ENCODE results near the gene CRNKL1. TPM values are rescaled to one million over a fixed set of nuclear protein-coding genes. Genes with fewer than 3 reads are reported as not detected.
"Not testable (repeated sequence)": the region's sequence is repeated elsewhere in the genome, so short reads cannot be mapped to it uniquely, and the experiment has no call there.

The CRNKL1 gene
- total RNA-seq, 2 experiments from 2014 or later = 14.1 to 15.7 TPM

GRCh38 chr20:20017844-20018185 is 34.5 kb downstream of the CRNKL1 start:
- Mint-ChIP-seq H3K27me3 (ENCODE audit: low read depth) (no peaks in the 10 kb centered on the region), H3K27ac (peak overlapping the region; percentile 40), H3K9me3 (no peaks in the 10 kb centered on the region), H3K4me3 (peak overlapping the region; percentile 88), H3K36me3 (ENCODE audit: low read depth) (peaks cover 10% of the 10 kb centered on the region), H3K4me1 (ENCODE audit: low read depth) (peaks cover 59% of the 10 kb centered on the region)
- DNase-seq = peak; percentile 41
- CTCF ChIA-PET = interaction anchor here (1.4 to 5.0 kb wide), 2 partner anchors 13 to 34 kb away, joined by 5 to 18 read pairs; partner anchors contain the start of genes CFAP61 and CRNKL1
- intact Hi-C loops (cut with micrococcal nuclease) = loop anchor here (1.0 to 10.0 kb wide), 6 partner anchors 34 to 1883 kb away; partner anchors contain the start of genes CFAP61, CRNKL1, KAT14 and PET117

GRCh38 chr20:20017001-20017843 is 35.0 kb downstream of the CRNKL1 start, which contains the start of gene NAA20:
TSS of gene NAA20 (plus strand) at chr20:20017362. CDS start at chr20:20017397, 35 bp downstream.
- peaks cover 8% of the 10 kb centered on the region for H3K36me3 Mint-ChIP-seq (ENCODE audit: low read depth)
- peak within 1 kb of the TSS; percentile 90 for H3K27ac Mint-ChIP-seq
- intact Hi-C loops (cut with micrococcal nuclease) = loop anchor here (1.0 to 10.0 kb wide), 6 partner anchors 35 to 1882 kb away; partner anchors contain the start of genes CFAP61, CRNKL1, KAT14 and PET117
- H3K9me3 Mint-ChIP-seq = no peaks in the 10 kb centered on the region
- no peaks in the 10 kb centered on the region for H3K27me3 Mint-ChIP-seq (ENCODE audit: low read depth)
- CTCF ChIA-PET = interaction anchor here (1.0 to 5.0 kb wide), 4 partner anchors 11 to 35 kb away, joined by 3 to 18 read pairs (median 4); partner anchors contain the start of genes CFAP61 and CRNKL1
- H3K4me1 Mint-ChIP-seq (ENCODE audit: low read depth) = peaks cover 54% of the 10 kb centered on the region
- H3K4me3 Mint-ChIP-seq = peak within 1 kb of the TSS; percentile 88
- DNase-seq = peak; percentile 93

- H3K36me3 Mint-ChIP-seq (ENCODE audit: low read depth) = peaks cover 8% of the 10 kb centered on the region
- peak; percentile 61 for DNase-seq
- H3K9me3 Mint-ChIP-seq = no peaks in the 10 kb centered on the region
- H3K4me1 Mint-ChIP-seq (ENCODE audit: low read depth) = peaks cover 32% of the 10 kb centered on the region
- H3K4me3 Mint-ChIP-seq = no peak overlapping the region
- H3K27ac Mint-ChIP-seq = no peak overlapping the region
- CTCF ChIA-PET = interaction anchor here (1.1 to 5.0 kb wide), 2 partner anchors 20 to 38 kb away, joined by 6 to 18 read pairs; partner anchors contain the start of genes CFAP61 and CRNKL1
- H3K27me3 Mint-ChIP-seq (ENCODE audit: low read depth) = no peaks in the 10 kb centered on the region
- intact Hi-C loops (cut with micrococcal nuclease) = loop anchor here (5.0 to 10.0 kb wide), 3 partner anchors 700 to 1880 kb away; partner anchors contain the start of genes KAT14, PET117, RALGAPA2 and SMIM26
Measured at GRCh38 chr20:20014659-20015058, 37.6 kb downstream of the CRNKL1 start.

GRCh38 chr20:20012541-20012940 is 39.7 kb downstream of the CRNKL1 start:
- intact Hi-C loops (cut with micrococcal nuclease) = loop anchor here (10.0 kb wide), 2 partner anchors 702 to 1878 kb away; partner anchors contain the start of genes KAT14, PET117 and RALGAPA2
- CTCF ChIA-PET = interaction anchor here (0.6 kb wide), 1 partner anchor 9 kb away, joined by 3 read pairs; no protein-coding TSS in a partner anchor

GRCh38 chr20:20010639-20011500 is 41.4 kb downstream of the CRNKL1 start:
- intact Hi-C loops (cut with micrococcal nuclease) = loop anchor here (10.0 kb wide), 2 partner anchors 704 to 1876 kb away; partner anchors contain the start of genes KAT14, PET117 and RALGAPA2
- no peak for DNase-seq
- no peaks in the 10 kb centered on the region for H3K9me3 Mint-ChIP-seq
- H3K36me3 Mint-ChIP-seq (ENCODE audit: low read depth) = no peaks in the 10 kb centered on the region
- H3K27me3 Mint-ChIP-seq (ENCODE audit: low read depth) = peaks cover 7% of the 10 kb centered on the region
- peaks cover 8% of the 10 kb centered on the region for H3K4me1 Mint-ChIP-seq (ENCODE audit: low read depth)
- CTCF ChIA-PET = interaction anchor here (0.6 to 0.7 kb wide), 2 partner anchors 12 to 1267 kb away, joined by 3 read pairs; no protein-coding TSS in a partner anchor
- H3K4me3 Mint-ChIP-seq = no peak overlapping the region
- no peak overlapping the region for H3K27ac Mint-ChIP-seq

More at GRCh38 chr20:20012541-20012940, 39.7 kb downstream of the CRNKL1 start:
- H3K27ac Mint-ChIP-seq = no peak overlapping the region
- H3K4me3 Mint-ChIP-seq = no peak overlapping the region
- no peak for DNase-seq
- H3K36me3 Mint-ChIP-seq (ENCODE audit: low read depth) = peaks cover 2% of the 10 kb centered on the region
- no peaks in the 10 kb centered on the region for H3K9me3 Mint-ChIP-seq
- H3K27me3 Mint-ChIP-seq (ENCODE audit: low read depth) = peaks cover 3% of the 10 kb centered on the region
- H3K4me1 Mint-ChIP-seq (ENCODE audit: low read depth) = peaks cover 15% of the 10 kb centered on the region

GRCh38 chr20:20009784-20010253 is 42.4 kb downstream of the CRNKL1 start:
- Mint-ChIP-seq H3K27me3 (ENCODE audit: low read depth) (peaks cover 13% of the 10 kb centered on the region), H3K9me3 (no peaks in the 10 kb centered on the region), H3K4me3 (peak overlapping the region; percentile 2), H3K4me1 (ENCODE audit: low read depth) (peaks cover 5% of the 10 kb centered on the region), H3K27ac (no peak overlapping the region), H3K36me3 (ENCODE audit: low read depth) (no peaks in the 10 kb centered on the region)
- no peak for DNase-seq
- intact Hi-C loops (cut with micrococcal nuclease) = loop anchor here (10.0 kb wide), 2 partner anchors 705 to 1875 kb away; partner anchors contain the start of genes KAT14, PET117 and RALGAPA2
- CTCF ChIA-PET = no interaction called here

GRCh38 chr20:20005342-20005741 is 46.9 kb downstream of the CRNKL1 start:
- Mint-ChIP-seq H3K9me3 (no peaks in the 10 kb centered on the region), H3K4me1 (ENCODE audit: low read depth) (peaks cover 13% of the 10 kb centered on the region), H3K36me3 (ENCODE audit: low read depth) (no peaks in the 10 kb centered on the region), H3K4me3 (no peak overlapping the region), H3K27ac (no peak overlapping the region), H3K27me3 (ENCODE audit: low read depth) (peaks cover 34% of the 10 kb centered on the region)
- CTCF ChIA-PET = interaction anchor here (1.2 kb wide), 1 partner anchor 12 kb away, joined by 5 read pairs; the partner anchor contains the start of gene NAA20
- intact Hi-C loops (cut with micrococcal nuclease) = no loop called here
- no peak for DNase-seq

- intact Hi-C loops (cut with micrococcal nuclease); H3K36me3 Mint-ChIP-seq (ENCODE audit: low read depth); DNase-seq; H3K9me3 Mint-ChIP-seq; H3K27ac Mint-ChIP-seq: not testable (repeated sequence)
- peaks cover 13% of the 10 kb centered on the region for H3K4me1 Mint-ChIP-seq (ENCODE audit: low read depth)
- peak overlapping the region; percentile 67 for H3K4me3 Mint-ChIP-seq
- H3K27me3 Mint-ChIP-seq (ENCODE audit: low read depth) = peaks cover 34% of the 10 kb centered on the region
- CTCF ChIA-PET = interaction anchor here (0.6 to 0.7 kb wide), 2 partner anchors 9 to 78 kb away, joined by 3 read pairs; no protein-coding TSS in a partner anchor
Measured at GRCh38 chr20:20003955-20004322, 48.3 kb downstream of the CRNKL1 start.

- Mint-ChIP-seq H3K27ac (no peak overlapping the region), H3K27me3 (ENCODE audit: low read depth) (peaks cover 34% of the 10 kb centered on the region), H3K36me3 (ENCODE audit: low read depth) (no peaks in the 10 kb centered on the region)
Measured at GRCh38 chr20:20003031-20003954, 49.0 kb downstream of the CRNKL1 start.

GRCh38 chr20:20002101-20002998 is 49.9 kb downstream of the CRNKL1 start:
- Mint-ChIP-seq H3K27ac (no peak overlapping the region), H3K4me3 (no peak overlapping the region), H3K27me3 (ENCODE audit: low read depth) (peaks cover 30% of the 10 kb centered on the region), H3K36me3 (ENCODE audit: low read depth) (no peaks in the 10 kb centered on the region), H3K9me3 (no peaks in the 10 kb centered on the region), H3K4me1 (ENCODE audit: low read depth) (peaks cover 13% of the 10 kb centered on the region)
- no peak for DNase-seq
- intact Hi-C loops (cut with micrococcal nuclease) = no loop called here
- CTCF ChIA-PET = no interaction called here

More at GRCh38 chr20:20003031-20003954, 49.0 kb downstream of the CRNKL1 start:
- H3K4me1 Mint-ChIP-seq (ENCODE audit: low read depth) = peaks cover 13% of the 10 kb centered on the region
- intact Hi-C loops (cut with micrococcal nuclease) = no loop called here
- H3K4me3 Mint-ChIP-seq = peak overlapping the region; percentile 67
- CTCF ChIA-PET = interaction anchor here (0.6 to 0.7 kb wide), 2 partner anchors 10 to 751 kb away, joined by 3 to 6 read pairs; no protein-coding TSS in a partner anchor
- no peaks in the 10 kb centered on the region for H3K9me3 Mint-ChIP-seq
- DNase-seq = peak; percentile 70

All from activated naive CD4-positive, alpha-beta T cell treated with anti-CD3 and anti-CD28 coated beads for 36 hours (primary cell).